ENCODE results near the gene MIA2. TPM values are rescaled to one million over a fixed set of nuclear protein-coding genes. Genes with fewer than 3 reads are reported as not detected.
"Not testable (repeated sequence)": the region's sequence is repeated elsewhere in the genome, so short reads cannot be mapped to it uniquely, and the experiment has no call there.

The MIA2 gene
- total RNA-seq, 1 donor from 2014 or later = 19.8 TPM

- Mint-ChIP-seq H3K27me3 (ENCODE audit: unreplicated experiment) (no peaks in the 10 kb centered on the region), H3K4me3 (ENCODE audit: unreplicated experiment) (no peak overlapping the region), H3K27ac (ENCODE audit: unreplicated experiment) (no peak overlapping the region), H3K4me1 (ENCODE audit: unreplicated experiment) (no peaks in the 10 kb centered on the region), H3K9me3 (ENCODE audit: unreplicated experiment) (no peaks in the 10 kb centered on the region), H3K36me3 (ENCODE audit: low read depth, unreplicated experiment) (peaks cover 23% of the 10 kb centered on the region)
- TF ChIP-seq CTCF (IDR thresholded peaks at IDR 0.05; ENCODE audit: unreplicated experiment) = no peak
- no peak for DNase-seq (ENCODE audit: low spot score)
Observed at GRCh38 chr14:39319381-39319780, 85.7 kb downstream of the MIA2 start.

GRCh38 chr14:39320318-39320717, 86.6 kb downstream of the MIA2 start:
- H3K4me3 Mint-ChIP-seq (ENCODE audit: unreplicated experiment) = no peak overlapping the region
- H3K27me3 Mint-ChIP-seq (ENCODE audit: unreplicated experiment) = no peaks in the 10 kb centered on the region
- no peak overlapping the region for H3K27ac Mint-ChIP-seq (ENCODE audit: unreplicated experiment)

GRCh38 chr14:39322807-39323206, 89.1 kb downstream of the MIA2 start:
- peaks cover 21% of the 10 kb centered on the region for H3K36me3 Mint-ChIP-seq (ENCODE audit: low read depth, unreplicated experiment)
- H3K4me1 Mint-ChIP-seq (ENCODE audit: unreplicated experiment) = no peaks in the 10 kb centered on the region
- H3K9me3 Mint-ChIP-seq (ENCODE audit: unreplicated experiment) = no peaks in the 10 kb centered on the region
- no peak overlapping the region for H3K4me3 Mint-ChIP-seq (ENCODE audit: unreplicated experiment)
- H3K27ac Mint-ChIP-seq (ENCODE audit: unreplicated experiment) = peak overlapping the region; percentile 30
- DNase-seq (ENCODE audit: low spot score) = no peak
- no peak for TF ChIP-seq CTCF (IDR thresholded peaks at IDR 0.05; ENCODE audit: unreplicated experiment)
- H3K27me3 Mint-ChIP-seq (ENCODE audit: unreplicated experiment) = no peaks in the 10 kb centered on the region

More at GRCh38 chr14:39320318-39320717, 86.6 kb downstream of the MIA2 start:
- no peak for DNase-seq (ENCODE audit: low spot score)
- peaks cover 23% of the 10 kb centered on the region for H3K36me3 Mint-ChIP-seq (ENCODE audit: low read depth, unreplicated experiment)
- no peak for TF ChIP-seq CTCF (IDR thresholded peaks at IDR 0.05; ENCODE audit: unreplicated experiment)
- no peaks in the 10 kb centered on the region for H3K9me3 Mint-ChIP-seq (ENCODE audit: unreplicated experiment)
- H3K4me1 Mint-ChIP-seq (ENCODE audit: unreplicated experiment) = no peaks in the 10 kb centered on the region

GRCh38 chr14:39324097-39324496, 90.4 kb downstream of the MIA2 start:
- peaks cover 32% of the 10 kb centered on the region for H3K36me3 Mint-ChIP-seq (ENCODE audit: low read depth, unreplicated experiment)
- TF ChIP-seq CTCF (IDR thresholded peaks at IDR 0.05; ENCODE audit: unreplicated experiment) = no peak
- H3K27ac Mint-ChIP-seq (ENCODE audit: unreplicated experiment) = no peak overlapping the region
- H3K4me3 Mint-ChIP-seq (ENCODE audit: unreplicated experiment) = no peak overlapping the region
- H3K9me3 Mint-ChIP-seq (ENCODE audit: unreplicated experiment) = no peaks in the 10 kb centered on the region
- no peak for DNase-seq (ENCODE audit: low spot score)
- no peaks in the 10 kb centered on the region for H3K4me1 Mint-ChIP-seq (ENCODE audit: unreplicated experiment)
- H3K27me3 Mint-ChIP-seq (ENCODE audit: unreplicated experiment) = no peaks in the 10 kb centered on the region

GRCh38 chr14:39339003-39339402, 105.3 kb downstream of the MIA2 start:
- no peak overlapping the region for H3K4me3 Mint-ChIP-seq (ENCODE audit: unreplicated experiment)

GRCh38 chr14:39341126-39341525, 107.4 kb downstream of the MIA2 start:
- H3K4me1 Mint-ChIP-seq (ENCODE audit: unreplicated experiment); H3K4me3 Mint-ChIP-seq (ENCODE audit: unreplicated experiment); H3K9me3 Mint-ChIP-seq (ENCODE audit: unreplicated experiment); DNase-seq (ENCODE audit: low spot score); H3K27me3 Mint-ChIP-seq (ENCODE audit: unreplicated experiment); H3K27ac Mint-ChIP-seq (ENCODE audit: unreplicated experiment); H3K36me3 Mint-ChIP-seq (ENCODE audit: low read depth, unreplicated experiment): not testable (repeated sequence)

More at GRCh38 chr14:39339003-39339402, 105.3 kb downstream of the MIA2 start:
- TF ChIP-seq CTCF (IDR thresholded peaks at IDR 0.05; ENCODE audit: unreplicated experiment) = no peak
- H3K4me1 Mint-ChIP-seq (ENCODE audit: unreplicated experiment) = no peaks in the 10 kb centered on the region
- peaks cover 2% of the 10 kb centered on the region for H3K27me3 Mint-ChIP-seq (ENCODE audit: unreplicated experiment)
- peaks cover 8% of the 10 kb centered on the region for H3K36me3 Mint-ChIP-seq (ENCODE audit: low read depth, unreplicated experiment)
- DNase-seq (ENCODE audit: low spot score) = no peak
- no peaks in the 10 kb centered on the region for H3K9me3 Mint-ChIP-seq (ENCODE audit: unreplicated experiment)
- no peak overlapping the region for H3K27ac Mint-ChIP-seq (ENCODE audit: unreplicated experiment)

Measured in endothelial cell (in vitro differentiated cells).